B cell (primary cell): ENCODE measurements around the gene TMEM140. TPM values are rescaled to one million over a fixed set of nuclear protein-coding genes. Genes with fewer than 3 reads are reported as not detected.

Source experiments
- ATAC-seq: fragments of 200-7000 bp; cut with Tn5 transposase; one replicate; pipeline ENCODE4 v1.10.0; 2021; ENCODE audit warnings: low read depth, mild to moderate bottlenecking, moderate number of reproducible peaks, moderate library complexity
- CTCF ChIA-PET: fragments of 350-600 bp; sonication (Branson Sonifier 250); formaldehyde crosslinking; loops from one replicate; lab custom pipeline; 2021; ENCODE audit warnings: antibody characterized with exemption, inconsistent platforms; lab: Charles Lee
- POLR2A ChIA-PET: fragments of 350-600 bp; sonication (Branson Sonifier 250); formaldehyde crosslinking; loops from one replicate; lab custom pipeline; 2021; ENCODE audit warnings: antibody characterized with exemption; lab: Charles Lee
- DNase-seq: peaks from one replicate; pipeline ENCODE4 v3.0.0; 2013
- H2AFZ ChIP-seq: 2 replicates; pipeline ENCODE4 v1.6.1; 2012; ENCODE audit warnings: mild to moderate bottlenecking, low read depth, low read length; ENCODE audit not compliant: insufficient read depth, poor library complexity, severe bottlenecking
- H3K27ac ChIP-seq, 2 donors: 1 replicate in 1 of 2; 2 replicates in 1 of 2; pipeline ENCODE4 v1.5.1; 2012 to 2013; ENCODE audit warnings: low read length in 2 of 2, mild to moderate bottlenecking in 2 of 2, moderate library complexity in 1 of 2
- H3K27me3 ChIP-seq, 4 experiments: fragments of 200-600 bp in 1 of 4; sonication (generic) in 1 of 4; replicated peaks in 1 of 4; 1 replicate in 2 of 4; 2 replicates in 2 of 4; pipeline versions ENCODE4 v1.6.1 to v1.7.0; 2013 to 2016; ENCODE audit warnings: low read length in 3 of 4, mild to moderate bottlenecking in 2 of 4, mixed read lengths in 1 of 4, moderate library complexity in 1 of 4; ENCODE audit not compliant: insufficient read depth in 4 of 4, control insufficient read depth in 3 of 4; ENCODE audit errors: control extremely low read depth in 1 of 4
- H3K36me3 ChIP-seq, 2 experiments: replicated peaks in 1 of 2; 1 replicate in 1 of 2; 2 replicates in 1 of 2; pipeline versions ENCODE4 v1.6.1 to v1.7.1; 2013; ENCODE audit warnings: low read length in 1 of 2; ENCODE audit not compliant: insufficient read depth in 2 of 2, control insufficient read depth in 1 of 2; ENCODE audit errors: control extremely low read depth in 1 of 2, extremely low read depth in 1 of 2
- H3K4me1 ChIP-seq, 2 donors: fragments of 200-600 bp in 1 of 2; sonication (generic) in 1 of 2; 1 replicate in 1 of 2; 2 replicates in 1 of 2; pipeline versions ENCODE4 v1.5.1 to v1.6.1; 2013 to 2017; ENCODE audit warnings: low read length in 2 of 2; ENCODE audit not compliant: control insufficient read depth in 2 of 2, insufficient read depth in 2 of 2
- H3K4me2 ChIP-seq: replicated peaks from 2 replicates; pipeline ENCODE3; 2012; ENCODE audit warnings: mild to moderate bottlenecking, low read depth, low read length; ENCODE audit not compliant: poor library complexity, severe bottlenecking
- H3K4me3 ChIP-seq, 5 experiments: fragments of 200-600 bp in 1 of 5; sonication (generic) in 1 of 5; 1 replicate in 3 of 5; 2 replicates in 2 of 5; pipeline versions ENCODE4 v1.5.1 to v1.7.0; 2011 to 2016; ENCODE audit warnings: low read length in 4 of 5, mild to moderate bottlenecking in 4 of 5, low read depth in 2 of 5, control low read depth in 1 of 5, moderate library complexity in 1 of 5; ENCODE audit not compliant: insufficient read depth in 1 of 5; ENCODE audit errors: control extremely low read depth in 1 of 5, extremely low read depth in 1 of 5
- H3K79me2 ChIP-seq: fragments of 200-600 bp; sonication (generic); one replicate; pipeline ENCODE4 v1.6.0; 2016; ENCODE audit warnings: low read length; ENCODE audit not compliant: control insufficient read depth, insufficient read depth
- H3K9ac ChIP-seq: fragments of 200-600 bp; sonication (generic); 2 replicates; pipeline ENCODE4 v1.6.1; 2017; ENCODE audit warnings: mild to moderate bottlenecking, low read length, moderate library complexity
- H3K9me3 ChIP-seq, 3 donors: one replicate each; pipeline versions ENCODE4 v1.6.1 to v1.7.1; 2013; ENCODE audit warnings: low read length in 2 of 3; ENCODE audit not compliant: control insufficient read depth in 2 of 3, insufficient read depth in 1 of 3; ENCODE audit errors: control extremely low read depth in 1 of 3
- H4K20me1 ChIP-seq: 2 replicates; pipeline ENCODE4 v1.6.0; 2012; ENCODE audit warnings: mild to moderate bottlenecking, low read length; ENCODE audit not compliant: insufficient read depth, control insufficient read depth, poor library complexity, severe bottlenecking
- H3K27ac Mint-ChIP-seq: one replicate; pipeline ENCODE4 v1.8.0; 2021; ENCODE audit warnings: mixed read lengths
- H3K27me3 Mint-ChIP-seq: one replicate; pipeline ENCODE4 v1.8.0; 2021; ENCODE audit warnings: mixed read lengths
- H3K4me1 Mint-ChIP-seq: one replicate; pipeline ENCODE4 v1.8.0; 2021; ENCODE audit warnings: mixed read lengths
- H3K4me3 Mint-ChIP-seq: one replicate; pipeline ENCODE4 v1.8.0; 2021; ENCODE audit warnings: mixed read lengths
- H3K9me3 Mint-ChIP-seq: one replicate; pipeline ENCODE4 v1.8.0; 2022; ENCODE audit warnings: mixed read lengths; ENCODE audit not compliant: insufficient read depth
- EZH2 ChIP-seq: IDR thresholded peaks from 2 replicates; pipeline ENCODE4 v1.6.1; 2012; ENCODE audit warnings: borderline replicate concordance, low read depth, mild to moderate bottlenecking, moderate library complexity, low read length; ENCODE audit not compliant: insufficient read depth, poor library complexity, severe bottlenecking
- WGBS: methylation state at CpG from one replicate; pipeline ENCODE4 v1.1.5; 2013; ENCODE audit warnings: missing lambda C conversion rate; ENCODE audit not compliant: insufficient coverage; 5-methylcytosine and 5-hydroxymethylcytosine counted together
- intact Hi-C: fragments of 100-400 bp; cut with micrococcal nuclease; formaldehyde crosslinking; loops from one replicate; pipeline ENCODE4 v1.10.0; 2022
- polyA plus RNA-seq: library from polyadenylated mRNA; depleted of rRNA; stranded (reverse); fragments of >200 nt; gene quantifications from 2 replicates; pipeline ENCODE4 v1.2.3, GENCODE V29; 2012
- small RNA-seq: library from RNA; depleted of rRNA; stranded (forward); fragments of <200 nt; gene quantifications from one replicate; pipeline ENCODE3, GENCODE V24; 2012; ENCODE audit warnings: low replicate concordance, low read depth; ENCODE audit not compliant: insufficient read length
- total RNA-seq, 2 donors: library from RNA; stranded (reverse); fragments of 120-200 nt in 1 of 2; gene quantifications; 1 replicate in 1 of 2; 2 replicates in 1 of 2; pipeline versions ENCODE4 v1.2.3 to v1.2.4, GENCODE V29; 2013 to 2022
- TF ChIP-seq, protein P1 (sequence below): fragments of 200-600 bp; IDR thresholded peaks from one replicate; pipeline ENCODE4 v1.8.0; 2022; ENCODE audit warnings: antibody characterized with exemption, mild to moderate bottlenecking

The TMEM140 gene
- total and polyA plus RNA-seq, 2 donors (not counting 1 experiment from before 2014, with no cell fraction given): 3.8 to 79.1 TPM

DNA sequence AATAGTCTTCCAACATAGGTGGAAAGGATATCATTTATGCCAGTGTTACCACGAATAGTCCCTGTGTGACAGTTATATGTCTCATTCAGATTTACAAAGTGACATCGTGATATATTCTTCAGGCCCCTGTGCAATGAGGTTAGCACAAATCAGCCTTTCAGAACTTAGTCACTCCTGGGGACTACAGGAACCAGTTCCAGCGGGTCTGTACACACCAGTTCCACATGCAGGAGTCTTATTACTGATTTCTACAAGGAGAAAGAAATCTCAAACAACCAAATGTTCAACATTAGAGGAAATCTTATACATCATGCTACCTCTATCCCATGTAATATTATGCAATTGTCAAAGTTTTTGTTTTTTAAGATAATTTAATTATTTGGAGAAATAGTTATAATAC is 67.8 kb downstream of the TMEM140 start:
- WGBS: 87% methylated on average over 3 of the region's 3 CpGs
- ATAC-seq: no peak
- no peaks in the 10 kb centered on the region for H3K27me3 ChIP-seq
- no peaks in the 10 kb centered on the region for H4K20me1 ChIP-seq
- no peak for DNase-seq
- TF ChIP-seq, protein P1, sequence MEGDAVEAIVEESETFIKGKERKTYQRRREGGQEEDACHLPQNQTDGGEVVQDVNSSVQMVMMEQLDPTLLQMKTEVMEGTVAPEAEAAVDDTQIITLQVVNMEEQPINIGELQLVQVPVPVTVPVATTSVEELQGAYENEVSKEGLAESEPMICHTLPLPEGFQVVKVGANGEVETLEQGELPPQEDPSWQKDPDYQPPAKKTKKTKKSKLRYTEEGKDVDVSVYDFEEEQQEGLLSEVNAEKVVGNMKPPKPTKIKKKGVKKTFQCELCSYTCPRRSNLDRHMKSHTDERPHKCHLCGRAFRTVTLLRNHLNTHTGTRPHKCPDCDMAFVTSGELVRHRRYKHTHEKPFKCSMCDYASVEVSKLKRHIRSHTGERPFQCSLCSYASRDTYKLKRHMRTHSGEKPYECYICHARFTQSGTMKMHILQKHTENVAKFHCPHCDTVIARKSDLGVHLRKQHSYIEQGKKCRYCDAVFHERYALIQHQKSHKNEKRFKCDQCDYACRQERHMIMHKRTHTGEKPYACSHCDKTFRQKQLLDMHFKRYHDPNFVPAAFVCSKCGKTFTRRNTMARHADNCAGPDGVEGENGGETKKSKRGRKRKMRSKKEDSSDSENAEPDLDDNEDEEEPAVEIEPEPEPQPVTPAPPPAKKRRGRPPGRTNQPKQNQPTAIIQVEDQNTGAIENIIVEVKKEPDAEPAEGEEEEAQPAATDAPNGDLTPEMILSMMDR: no peak
- TF ChIP-seq EZH2: no peak
- H3K4me3 Mint-ChIP-seq: no peak overlapping the region
- H3K79me2 ChIP-seq: peaks cover 4% of the 10 kb centered on the region
- intact Hi-C loops: no loop called here
- no peak overlapping the region for H3K4me3 ChIP-seq
- ChIA-PET POLR2A (no interaction called here), CTCF (no interaction called here)
- no peaks in the 10 kb centered on the region for H3K36me3 ChIP-seq
- no peak overlapping the region for H3K27ac Mint-ChIP-seq
- H3K4me1 Mint-ChIP-seq: peaks cover 8% of the 10 kb centered on the region
- H3K4me1 ChIP-seq: peaks cover 4 to 5% of the 10 kb centered on the region in 2 donors
- H2AFZ ChIP-seq: no peak overlapping the region
- no peak overlapping the region for H3K4me2 ChIP-seq
- peaks cover 2% of the 10 kb centered on the region for H3K9me3 Mint-ChIP-seq
- H3K27me3 Mint-ChIP-seq: no peaks in the 10 kb centered on the region
- no peak overlapping the region for H3K27ac ChIP-seq
- no peak overlapping the region for H3K9ac ChIP-seq
- no peaks in the 10 kb centered on the region for H3K9me3 ChIP-seq

Small RNAs within 50 kb of the gene (small RNA-seq; reads per million reads assigned to genes)
- not detected for gene MIR6509

Other genes starting within 250 kb of the TMEM140 start
- gene AGBL3, start 161.6 kb upstream of the TMEM140 start, total RNA-seq: 10.9 and 11.1 TPM in 2 replicates
- gene AGBL3, start 161.6 kb upstream of the TMEM140 start, polyA plus RNA-seq: 0.51 and 0.52 TPM in 2 replicates
- 51.6 and 54.6 TPM in 2 replicates for gene CYREN, start 22.6 kb downstream of the TMEM140 start, total RNA-seq
- 16.6 and 19.2 TPM in 2 replicates for gene CYREN, start 22.6 kb downstream of the TMEM140 start, polyA plus RNA-seq
- gene WDR91, start 63.5 kb downstream of the TMEM140 start, total RNA-seq: 40.7 and 47.0 TPM in 2 replicates
- gene WDR91, start 63.5 kb downstream of the TMEM140 start, polyA plus RNA-seq: 26.7 and 31.6 TPM in 2 replicates
- not detected in 2 replicates for gene STRA8, start 85.8 kb downstream of the TMEM140 start, total RNA-seq
- not detected in 2 replicates for gene STRA8, start 85.8 kb downstream of the TMEM140 start, polyA plus RNA-seq